Endometrium (tissue), 2 donors: ENCODE measurements around the gene EIF3I.

Experiments
- FAIRE-seq: peaks from 2 replicates; lab custom pipeline; 2012; peaks lifted over from hg19 to GRCh38; lab: Jason Lieb, UNC
- donor health status: control.
- donor health status: control.

EIF3I gene

DNA sequence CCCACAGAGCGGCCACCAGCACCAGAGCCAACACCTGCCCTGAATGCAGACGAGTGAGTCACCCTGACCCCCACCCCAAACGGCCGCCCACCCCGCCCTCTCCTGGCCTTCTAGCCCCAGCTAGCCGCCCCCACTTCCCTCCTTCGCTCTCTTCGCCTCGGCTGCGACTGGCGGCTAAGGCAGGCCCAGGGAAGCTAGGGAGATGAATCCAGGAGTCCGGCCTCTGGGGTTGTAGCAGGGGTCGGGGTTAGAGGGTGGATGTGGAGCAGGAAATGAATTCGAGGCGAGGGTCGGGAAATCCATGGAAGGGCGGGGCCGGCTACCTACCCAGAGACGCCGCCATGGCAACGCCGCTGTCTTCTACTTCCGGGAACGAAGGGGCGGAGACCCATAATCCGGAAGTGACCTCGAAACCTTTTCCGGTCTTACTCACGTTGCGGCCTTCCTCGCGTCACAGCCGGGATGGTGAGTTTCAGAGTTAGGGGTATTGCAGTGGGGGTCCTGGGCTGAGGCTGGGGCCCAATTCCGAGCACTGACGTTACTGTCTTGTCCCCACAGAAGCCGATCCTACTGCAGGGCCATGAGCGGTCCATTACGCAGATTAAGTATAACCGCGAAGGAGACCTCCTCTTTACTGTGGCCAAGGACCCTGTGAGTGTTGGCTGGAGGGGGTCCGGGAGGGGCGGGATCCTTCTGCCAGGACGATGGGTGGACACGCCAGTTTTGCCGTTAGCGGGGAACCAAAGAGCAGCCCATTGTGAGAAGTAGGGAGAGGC lies at the start of gene EIF3I, which contains the start of gene TMEM234:
TSS of gene EIF3I (plus strand) at position 428 of the 776 bp plus-strand sequence. CDS start at position 463, 35 bp downstream.
TSS of gene TMEM234 (minus strand) at position 374 of the 776 bp plus-strand sequence. CDS start at position 343, 31 bp downstream.
- FAIRE-seq = peak; percentile 45

DNA sequence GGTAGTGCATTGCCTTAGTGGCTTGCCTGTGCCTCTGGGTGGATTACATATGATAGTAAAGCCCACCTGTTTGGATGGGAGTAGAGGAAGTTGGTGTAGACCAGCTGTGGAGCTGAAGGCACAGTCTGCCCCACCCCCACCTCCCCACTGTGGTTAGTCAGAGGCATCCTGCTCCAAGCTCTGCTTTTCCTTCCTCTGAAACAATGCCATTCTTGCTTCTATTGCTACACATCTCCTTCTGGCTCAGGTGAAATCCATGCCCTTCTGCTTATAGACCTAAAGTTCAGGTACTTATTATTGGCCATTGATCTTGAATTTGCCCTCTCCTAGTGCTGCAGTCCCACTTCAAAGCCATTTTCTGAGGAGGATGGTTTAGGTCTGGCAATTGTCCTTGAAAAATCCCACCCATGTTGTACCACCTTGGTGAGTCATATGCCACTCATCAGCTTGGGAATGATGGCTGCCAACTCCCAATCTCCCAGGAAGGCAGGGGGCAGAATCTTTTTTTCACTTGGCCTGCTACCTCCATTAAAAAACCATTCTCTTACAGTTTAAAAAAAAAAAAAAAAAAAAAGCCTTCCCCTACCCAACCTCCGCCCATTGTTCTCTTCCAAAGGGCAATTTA lies 49.5 kb upstream of the EIF3I start:
- no peak for FAIRE-seq

DNA sequence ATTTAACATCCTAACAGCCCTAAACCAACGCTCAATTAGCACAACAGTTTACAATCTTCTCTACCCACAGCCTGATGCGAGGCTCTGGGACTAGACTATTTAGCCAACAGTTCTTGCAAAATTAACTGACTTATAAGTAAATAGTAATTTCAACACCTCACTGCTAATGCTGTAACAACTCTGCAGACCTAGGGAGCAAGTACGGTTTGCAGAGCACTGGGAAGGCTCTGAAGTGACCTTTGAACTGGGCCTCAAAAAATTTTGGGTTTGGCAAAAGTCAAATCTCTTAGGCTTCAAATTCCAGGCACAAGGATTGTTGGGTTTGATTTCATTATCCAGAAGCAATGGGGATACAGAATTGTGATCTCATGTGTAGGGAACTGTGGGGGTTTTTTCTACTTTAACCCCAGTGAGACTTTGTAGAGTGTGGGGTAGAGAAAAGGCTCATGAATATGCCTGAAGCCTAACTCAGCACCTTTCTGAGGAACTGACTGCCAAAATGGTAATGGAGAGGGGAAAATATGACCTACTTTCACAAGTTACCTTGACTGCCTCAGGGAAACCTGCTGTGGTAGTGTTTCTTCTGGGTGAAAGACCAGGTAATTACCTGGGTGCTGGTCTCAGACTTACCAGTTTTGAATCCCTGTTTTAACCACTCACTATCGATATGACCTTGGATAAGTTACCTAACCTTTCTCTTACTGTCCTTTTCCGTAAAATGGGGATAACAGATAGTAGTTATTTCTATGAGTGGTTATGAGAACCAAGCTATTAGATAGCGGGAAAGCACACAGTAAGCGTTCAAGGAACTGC lies 43.6 kb upstream of the EIF3I start:
- FAIRE-seq = no peak

DNA sequence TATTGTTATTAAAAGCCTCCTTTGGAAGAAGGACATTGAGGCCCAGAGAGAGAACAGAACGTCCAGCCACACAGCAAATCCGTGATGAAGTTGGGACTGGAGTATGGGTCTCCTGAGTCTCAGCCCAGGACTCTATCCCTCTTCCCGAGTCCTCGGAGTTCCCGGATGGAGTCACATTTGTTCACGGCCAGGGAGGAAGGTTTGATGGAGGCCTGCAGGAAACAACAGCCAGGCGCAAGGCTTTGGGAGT lies 43.1 kb upstream of the EIF3I start:
- FAIRE-seq = no peak

DNA sequence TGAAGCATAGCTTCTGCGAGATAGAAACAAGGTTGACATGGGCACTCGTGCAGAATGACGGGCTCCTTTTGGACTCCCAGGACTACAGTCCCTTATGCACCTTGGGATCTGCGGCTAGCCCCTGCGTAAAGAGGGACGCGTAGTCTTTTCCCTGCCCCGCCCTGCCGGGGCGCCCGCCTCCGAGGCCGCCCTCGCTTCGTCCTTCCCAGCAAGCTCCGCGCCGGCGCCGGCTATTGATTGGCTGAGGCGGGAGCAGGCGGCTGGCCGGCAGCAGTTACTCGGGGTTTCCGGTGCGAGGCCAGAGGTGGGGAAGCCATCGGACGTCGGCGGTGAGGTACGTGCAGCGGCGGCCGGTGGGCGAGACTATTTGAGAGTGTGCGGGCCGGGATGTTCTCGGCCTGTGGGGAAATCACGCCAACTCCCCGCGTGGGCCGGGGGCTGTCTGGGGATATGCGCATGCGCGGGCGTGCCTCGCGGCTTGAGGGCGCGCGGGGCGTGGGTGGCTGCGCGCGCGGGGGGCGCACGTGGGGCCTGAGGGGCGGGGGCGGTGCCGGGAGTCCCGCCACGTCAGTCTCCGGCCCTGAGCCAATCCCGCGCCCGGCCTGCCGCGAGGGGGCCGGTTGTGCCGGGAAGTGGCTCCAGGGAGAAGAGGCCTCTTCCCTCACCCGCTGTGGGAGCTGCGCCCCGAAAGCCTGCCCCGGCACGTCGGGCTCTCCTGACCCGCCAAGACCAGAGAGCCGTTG lies 42.6 kb upstream of the EIF3I start, which contains the start of gene TXLNA:
TSS of gene TXLNA (plus strand) at position 233 of the 743 bp plus-strand sequence. CDS start 671 bp downstream, outside the sequence.
- FAIRE-seq = no peak

DNA sequence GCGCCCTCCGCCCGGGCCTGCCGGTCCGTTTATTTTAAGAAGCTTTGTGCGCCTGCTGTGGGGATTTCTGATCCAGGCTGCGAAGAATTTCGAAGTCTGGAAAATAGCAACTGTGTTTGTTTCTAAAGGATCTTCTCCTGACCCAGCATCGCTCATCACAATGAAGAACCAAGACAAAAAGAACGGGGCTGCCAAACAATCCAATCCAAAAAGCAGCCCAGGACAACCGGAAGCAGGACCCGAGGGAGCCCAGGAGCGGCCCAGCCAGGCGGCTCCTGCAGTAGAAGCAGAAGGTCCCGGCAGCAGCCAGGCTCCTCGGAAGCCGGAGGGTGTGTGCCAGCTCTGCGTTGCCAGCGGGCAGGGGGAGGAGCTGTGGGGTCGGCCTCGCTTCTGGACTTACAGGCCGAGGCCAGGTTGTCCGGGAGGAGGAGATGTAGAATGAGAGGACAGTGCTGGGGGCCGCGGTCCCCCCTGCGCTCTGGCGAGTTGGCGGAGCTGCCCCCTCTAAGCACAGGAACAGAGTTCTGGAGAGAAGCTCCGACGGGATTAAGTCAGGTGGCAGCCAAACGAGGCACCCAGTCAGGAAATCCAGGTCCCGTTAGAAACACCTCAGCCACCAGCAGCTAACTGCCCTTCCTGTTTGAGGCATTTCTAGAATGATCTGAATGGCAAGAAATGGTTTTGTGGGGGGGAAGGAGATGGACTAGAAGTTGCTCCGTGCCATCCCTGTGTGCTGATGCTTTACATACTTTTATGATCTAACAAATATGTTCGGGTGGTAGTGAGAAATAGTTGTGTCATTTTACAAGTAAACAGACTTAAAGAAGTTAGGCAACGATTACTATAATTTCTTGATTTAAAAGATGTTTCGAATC lies 41.8 kb upstream of the EIF3I start:
- FAIRE-seq = no peak

DNA sequence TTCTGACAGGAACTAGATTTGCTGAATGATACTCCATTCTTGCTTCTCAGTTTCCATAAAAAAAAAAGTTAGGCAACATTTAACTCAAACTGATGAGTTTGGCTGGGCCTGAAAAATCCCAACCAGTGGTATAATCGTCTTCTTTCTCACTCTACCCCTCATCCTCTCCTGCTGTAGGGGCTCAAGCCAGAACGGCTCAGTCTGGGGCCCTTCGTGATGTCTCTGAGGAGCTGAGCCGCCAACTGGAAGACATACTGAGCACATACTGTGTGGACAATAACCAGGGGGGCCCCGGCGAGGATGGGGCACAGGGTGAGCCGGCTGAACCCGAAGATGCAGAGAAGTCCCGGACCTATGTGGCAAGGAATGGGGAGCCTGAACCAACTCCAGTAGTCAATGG lies 41.1 kb upstream of the EIF3I start:
- FAIRE-seq = no peak

DNA sequence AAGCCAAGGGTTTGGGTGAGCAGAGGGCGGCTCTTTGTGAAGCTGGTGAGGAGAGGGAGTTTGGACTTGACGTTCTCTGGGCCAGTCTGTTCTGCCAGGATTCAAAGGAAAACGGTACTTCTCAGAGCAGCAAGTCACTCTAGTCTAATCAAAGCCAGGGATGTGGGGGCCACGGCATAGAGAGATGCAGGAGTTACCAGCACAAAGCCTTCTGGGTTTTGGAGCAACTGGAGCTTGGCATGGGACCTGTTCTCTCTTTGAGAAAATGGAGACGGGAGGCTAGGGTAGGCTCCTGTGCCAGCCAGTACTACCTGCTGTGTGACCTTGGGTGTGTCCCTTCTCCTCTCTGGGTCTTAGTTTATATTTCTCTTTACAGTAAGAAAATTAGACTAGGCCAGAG lies 40.6 kb upstream of the EIF3I start:
- no peak for FAIRE-seq

DNA sequence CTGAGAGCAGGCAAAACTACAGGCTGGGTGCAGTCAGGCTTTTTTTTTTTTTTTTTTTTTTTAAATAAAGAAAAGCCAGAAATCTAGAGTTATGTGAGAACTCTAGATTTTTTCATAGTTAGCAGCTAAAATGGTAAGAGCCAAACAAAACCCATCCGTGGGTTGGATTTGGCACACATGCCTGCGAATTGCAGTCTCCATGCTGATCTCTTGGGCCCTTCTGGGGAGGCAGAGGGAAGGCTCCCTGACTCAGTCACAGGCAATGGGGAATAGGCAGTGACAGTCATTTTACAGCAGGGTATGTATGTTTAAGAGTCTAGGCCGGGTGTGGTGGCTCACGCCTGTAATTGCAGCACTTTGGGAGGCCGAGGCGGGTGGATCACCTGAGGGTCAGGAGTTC lies 40.1 kb upstream of the EIF3I start:
- no peak for FAIRE-seq

DNA sequence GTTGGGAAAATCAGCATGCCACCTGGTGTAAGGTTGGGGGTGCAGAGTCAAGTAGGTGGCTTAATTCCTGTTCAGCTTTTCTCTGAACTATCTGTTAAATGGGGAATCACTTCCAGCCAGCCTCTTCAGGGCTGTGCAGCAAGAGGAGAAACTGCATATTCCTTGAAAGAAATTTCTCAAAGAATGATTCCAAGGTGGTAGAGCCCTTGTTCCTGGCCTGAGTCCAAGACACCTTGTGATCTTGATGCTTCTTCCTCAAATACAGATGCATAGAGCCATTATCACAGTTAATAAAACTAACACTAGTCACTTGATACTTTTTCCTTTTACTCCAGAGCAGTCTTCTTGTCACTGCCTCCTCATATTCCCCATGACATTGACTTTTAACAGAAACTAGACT lies 37.6 kb upstream of the EIF3I start:
- no peak for FAIRE-seq

DNA sequence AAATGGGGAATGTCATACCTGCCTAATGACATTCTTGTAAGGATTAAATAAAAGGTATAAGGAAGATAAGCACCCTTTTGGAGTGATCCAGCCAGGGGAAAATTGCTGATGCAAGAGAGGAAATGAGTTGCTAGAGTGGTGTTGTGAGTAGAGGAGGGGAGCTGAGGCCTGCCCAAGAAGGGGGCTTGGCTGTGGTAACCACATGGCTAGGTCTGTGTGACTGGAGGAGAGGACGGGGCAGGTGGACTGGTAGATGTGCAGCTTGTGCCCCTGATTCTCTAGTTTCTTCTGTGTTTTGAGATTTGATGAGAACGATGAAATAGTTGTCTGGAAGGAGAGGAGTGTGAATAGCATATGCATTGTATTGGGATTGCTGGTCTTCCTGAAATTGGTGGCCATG lies 36.1 kb upstream of the EIF3I start:
- FAIRE-seq = no peak

DNA sequence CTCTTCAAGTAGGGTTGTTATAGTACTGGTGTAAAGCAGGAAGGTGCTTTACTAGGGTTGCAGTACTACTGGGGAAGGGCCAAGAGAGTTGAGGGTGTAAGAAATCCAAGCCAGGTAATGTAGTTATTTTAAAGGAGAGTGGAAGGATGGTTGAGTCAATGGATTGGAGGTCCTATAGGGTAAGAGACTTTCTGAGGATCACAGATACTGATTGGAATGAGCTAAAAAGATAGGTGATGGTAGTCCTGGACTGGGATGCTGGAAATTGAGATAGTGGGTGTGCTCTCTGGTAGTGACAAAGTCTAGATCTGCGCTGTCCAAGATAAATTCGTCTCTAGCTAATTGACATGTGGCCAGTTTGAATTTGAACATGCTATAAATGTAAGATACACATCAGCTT lies 35.7 kb upstream of the EIF3I start:
- FAIRE-seq = no peak

DNA sequence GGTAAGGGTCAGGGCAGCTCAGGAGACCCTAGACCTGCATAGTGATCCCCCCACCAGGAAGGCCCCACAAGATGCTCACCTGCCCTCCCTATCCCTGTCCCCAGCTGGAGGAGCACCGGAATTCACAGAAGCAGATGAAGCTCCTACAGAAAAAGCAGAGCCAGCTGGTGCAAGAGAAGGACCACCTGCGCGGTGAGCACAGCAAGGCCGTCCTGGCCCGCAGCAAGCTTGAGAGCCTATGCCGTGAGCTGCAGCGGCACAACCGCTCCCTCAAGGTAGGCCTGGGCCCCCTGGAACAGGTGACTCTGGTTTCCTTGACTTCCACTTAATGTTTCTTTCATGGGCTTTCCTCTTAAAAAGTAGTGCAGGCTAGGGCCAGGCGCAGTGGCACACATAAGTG lies 34.4 kb upstream of the EIF3I start:
- no peak for FAIRE-seq

DNA sequence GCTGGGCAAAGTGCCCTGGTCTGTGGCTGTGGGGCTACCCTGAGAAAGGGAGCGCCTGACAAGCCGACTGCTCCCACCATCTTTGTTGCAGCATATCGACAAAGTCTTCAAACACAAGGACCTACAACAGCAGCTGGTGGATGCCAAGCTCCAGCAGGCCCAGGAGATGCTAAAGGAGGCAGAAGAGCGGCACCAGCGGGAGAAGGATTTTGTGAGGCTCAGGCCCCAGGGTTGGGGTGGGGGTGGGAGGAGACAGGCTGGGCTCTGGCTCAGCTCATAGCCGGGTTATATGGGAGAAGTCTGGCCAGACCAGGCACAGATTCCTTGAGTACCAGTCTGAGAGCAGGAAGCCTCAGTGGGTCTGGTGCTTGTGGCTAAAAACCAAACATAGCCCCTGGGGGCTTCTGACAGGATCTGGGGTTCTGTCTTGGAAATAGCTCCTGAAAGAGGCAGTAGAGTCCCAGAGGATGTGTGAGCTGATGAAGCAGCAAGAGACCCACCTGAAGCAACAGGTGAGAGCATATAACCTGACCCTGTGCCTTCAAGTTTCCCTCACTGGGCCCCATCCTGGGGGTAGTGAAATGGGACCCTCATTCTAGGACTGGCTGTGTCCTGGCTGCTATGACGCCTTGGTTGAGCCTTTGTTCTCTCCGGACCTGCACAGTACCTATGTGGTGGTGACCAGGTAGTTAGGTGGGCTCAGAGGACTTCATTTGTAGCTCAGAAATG lies 29.8 kb upstream of the EIF3I start:
- no peak for FAIRE-seq

DNA sequence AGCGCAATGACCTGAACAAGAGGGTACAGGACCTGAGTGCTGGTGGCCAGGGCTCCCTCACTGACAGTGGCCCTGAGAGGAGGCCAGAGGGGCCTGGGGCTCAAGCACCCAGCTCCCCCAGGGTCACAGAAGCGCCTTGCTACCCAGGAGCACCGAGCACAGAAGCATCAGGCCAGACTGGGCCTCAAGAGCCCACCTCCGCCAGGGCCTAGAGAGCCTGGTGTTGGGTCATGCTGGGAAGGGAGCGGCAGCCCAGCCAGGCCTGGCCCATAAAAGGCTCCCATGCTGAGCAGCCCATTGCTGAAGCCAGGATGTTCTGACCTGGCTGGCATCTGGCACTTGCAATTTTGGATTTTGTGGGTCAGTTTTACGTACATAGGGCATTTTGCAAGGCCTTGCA lies 27.2 kb upstream of the EIF3I start:
- no peak for FAIRE-seq

DNA sequence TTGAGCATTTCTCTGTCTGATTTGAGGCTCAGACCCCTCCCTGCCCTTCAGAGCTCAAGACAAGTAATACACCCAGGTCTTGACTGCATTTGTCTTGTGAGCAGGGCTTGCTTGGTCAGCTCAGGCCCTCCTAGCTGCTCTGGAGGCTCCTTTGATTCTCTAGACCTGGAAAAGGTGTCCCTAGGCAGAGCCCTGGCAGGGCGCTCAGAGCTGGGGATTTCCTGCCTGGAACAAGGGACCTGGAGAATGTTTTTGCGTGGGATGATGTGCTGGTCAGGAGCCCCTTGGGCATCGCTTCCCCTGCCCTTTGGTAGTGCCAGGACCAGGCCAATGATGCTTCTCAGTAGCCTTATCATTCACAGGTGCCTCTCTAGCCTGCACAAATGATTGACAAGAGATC lies 26.7 kb upstream of the EIF3I start:
- FAIRE-seq = no peak

DNA sequence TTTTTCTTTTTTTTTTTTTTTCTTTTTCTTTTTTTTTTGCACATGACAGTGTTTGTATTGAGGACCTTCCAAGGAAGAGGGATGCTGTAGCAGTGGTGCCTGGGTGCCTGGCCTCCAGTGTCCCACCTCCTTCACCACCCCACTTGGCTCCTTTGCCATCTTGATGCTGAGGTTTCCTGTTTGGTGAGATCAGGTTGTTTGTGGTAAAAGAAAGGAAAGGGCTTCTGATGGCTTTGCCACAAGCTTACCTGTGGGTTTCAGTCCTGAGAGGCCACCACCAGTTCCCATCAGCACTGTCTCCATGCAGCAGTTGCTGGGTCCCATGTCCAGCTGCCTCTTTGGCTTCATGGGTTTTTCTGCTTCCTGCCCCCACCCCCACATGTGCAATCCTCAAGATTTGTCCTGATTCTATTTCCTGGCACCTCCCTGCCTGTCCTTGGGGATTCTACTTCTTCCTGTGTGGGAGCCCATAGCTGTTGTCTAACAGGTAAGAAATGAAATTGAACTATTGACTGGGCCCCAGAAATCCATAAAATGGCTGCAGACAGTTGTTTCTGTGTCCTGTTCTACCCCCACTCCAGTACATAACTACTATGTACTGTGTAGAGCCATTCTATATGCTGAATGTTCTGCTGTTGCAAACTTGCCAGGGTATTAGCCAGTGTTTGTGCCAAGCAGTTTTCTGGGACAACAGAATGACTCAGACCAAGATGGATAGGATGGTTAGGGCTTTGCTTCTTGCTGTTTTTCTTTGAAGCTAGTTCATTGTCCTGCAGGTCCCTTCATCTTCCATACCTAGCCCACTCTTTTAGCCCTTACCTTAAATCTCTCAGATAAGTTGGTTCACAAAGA lies 26.0 kb upstream of the EIF3I start:
- no peak for FAIRE-seq

DNA sequence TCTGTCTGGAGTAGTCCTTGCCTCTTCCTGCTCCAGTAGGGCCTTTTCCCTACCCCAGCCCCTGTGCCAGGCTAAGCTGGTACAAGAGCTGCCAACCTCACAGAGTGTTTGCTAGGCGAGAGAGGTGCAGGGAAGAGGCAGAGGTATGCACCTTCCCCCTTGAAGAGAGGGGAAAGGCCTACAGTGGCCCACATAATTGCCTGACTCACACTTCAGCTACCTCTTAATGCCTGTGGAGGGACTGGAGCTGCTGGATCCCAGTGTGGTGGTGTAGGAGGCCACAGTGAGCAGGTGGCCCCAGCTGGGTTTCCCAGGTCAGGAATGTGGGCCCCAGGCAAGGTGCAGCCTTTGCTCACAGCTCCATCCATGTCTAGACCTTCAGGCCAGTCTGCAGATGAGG lies 25.1 kb upstream of the EIF3I start:
- FAIRE-seq = no peak

DNA sequence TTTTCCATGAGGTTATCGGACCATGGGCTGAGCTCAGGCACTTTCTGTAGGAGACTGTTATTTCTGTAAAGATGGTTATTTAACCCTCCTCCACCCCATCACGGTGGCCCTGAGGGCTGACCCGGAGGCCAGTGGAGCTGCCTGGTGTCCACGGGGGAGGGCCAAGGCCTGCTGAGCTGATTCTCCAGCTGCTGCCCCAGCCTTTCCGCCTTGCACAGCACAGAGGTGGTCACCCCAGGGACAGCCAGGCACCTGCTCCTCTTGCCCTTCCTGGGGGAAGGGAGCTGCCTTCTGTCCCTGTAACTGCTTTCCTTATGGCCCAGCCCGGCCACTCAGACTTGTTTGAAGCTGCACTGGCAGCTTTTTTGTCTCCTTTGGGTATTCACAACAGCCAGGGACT lies 24.4 kb upstream of the EIF3I start:
- no peak for FAIRE-seq
